WERI-Rb-1 (cell line): ENCODE data around the gene GPS2.
A peak's percentile ranks its signal among the peaks of the same experiment; 100 is the strongest.

ENCODE experiments used
- DNase-seq: peaks from one replicate; pipeline ENCODE4 v3.0.0-alpha.2; 2020
- H3K27ac ChIP-seq: fragments of 250-450 bp; sonication (Bioruptor Pico); 2 replicates; pipeline ENCODE4 v1.5.1; 2020; ENCODE audit warnings: mild to moderate bottlenecking, moderate library complexity
- H3K27me3 ChIP-seq: fragments of 250-450 bp; sonication (Bioruptor Pico); 2 replicates; pipeline ENCODE4 v1.5.1; 2021; ENCODE audit warnings: mild to moderate bottlenecking, low read depth, moderate library complexity; ENCODE audit not compliant: insufficient read depth, severe bottlenecking
- H3K36me3 ChIP-seq: fragments of 250-450 bp; sonication (Bioruptor Pico); 2 replicates; pipeline ENCODE4 v1.5.1; 2020; ENCODE audit warnings: mild to moderate bottlenecking, moderate library complexity
- H3K4me3 ChIP-seq: 2 replicates; pipeline ENCODE4 v1.5.1; 2011; ENCODE audit warnings: low read depth, mild to moderate bottlenecking, control low read depth, low read length
- H3K9me3 ChIP-seq: fragments of 250-450 bp; sonication (Bioruptor Pico); 2 replicates; pipeline ENCODE4 v1.5.1; 2021; ENCODE audit warnings: mild to moderate bottlenecking, moderate library complexity; ENCODE audit not compliant: severe bottlenecking
- CTCF ChIP-seq: IDR thresholded peaks from 2 replicates; pipeline ENCODE4 v1.5.1; 2011; ENCODE audit warnings: low read depth, mild to moderate bottlenecking, control low read depth, inconsistent platforms, low read length

The GPS2 gene

DNA sequence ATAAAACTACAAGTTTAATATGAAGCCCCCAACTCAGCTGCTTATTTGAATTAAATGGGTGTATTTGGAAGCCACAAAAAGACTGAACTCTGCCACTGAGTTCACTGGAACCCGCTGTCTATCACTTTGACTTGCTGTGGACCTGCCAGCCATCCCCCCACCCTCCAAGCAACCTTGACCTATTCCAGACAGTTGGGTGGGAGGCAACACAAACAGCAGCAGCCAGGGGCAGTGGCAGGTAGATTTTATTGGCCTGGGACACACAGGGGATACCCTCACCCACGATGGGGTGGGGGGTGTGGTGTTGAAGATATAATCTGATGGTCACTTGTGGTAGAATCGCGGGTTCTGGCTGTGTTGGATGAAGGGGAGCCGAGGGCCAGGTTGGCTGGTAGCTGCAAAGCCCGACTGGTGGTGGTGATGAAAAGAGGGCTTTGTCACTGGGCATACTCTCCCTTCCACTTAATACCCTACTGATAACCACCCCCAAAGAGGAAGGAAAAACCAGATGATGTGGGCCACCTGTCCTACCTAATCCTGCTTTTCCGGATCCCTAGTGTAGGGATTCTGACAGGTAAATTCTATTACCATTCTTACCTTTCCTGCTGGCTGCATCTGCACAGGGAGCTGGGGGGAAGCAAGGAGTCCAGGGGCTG lies 2.6 kb downstream of the GPS2 start:
- no peak overlapping the region for H3K27ac ChIP-seq
- H3K4me3 ChIP-seq: no peak overlapping the region
- no peaks in the 10 kb centered on the region for H3K27me3 ChIP-seq
- H3K9me3 ChIP-seq: no peaks in the 10 kb centered on the region
- no peak for DNase-seq
- no peak for TF ChIP-seq CTCF
- peaks cover 76% of the 10 kb centered on the region for H3K36me3 ChIP-seq

- peaks cover 67% of the 10 kb centered on the region for H3K36me3 ChIP-seq
- no peaks in the 10 kb centered on the region for H3K27me3 ChIP-seq
- H3K9me3 ChIP-seq: no peaks in the 10 kb centered on the region
- H3K4me3 ChIP-seq: no peak overlapping the region
- H3K27ac ChIP-seq: no peak overlapping the region
- no peak for TF ChIP-seq CTCF
- no peak for DNase-seq
These were observed 4.0 kb downstream of the GPS2 start for GRCh38 chr17:7311110-7311705.

DNA sequence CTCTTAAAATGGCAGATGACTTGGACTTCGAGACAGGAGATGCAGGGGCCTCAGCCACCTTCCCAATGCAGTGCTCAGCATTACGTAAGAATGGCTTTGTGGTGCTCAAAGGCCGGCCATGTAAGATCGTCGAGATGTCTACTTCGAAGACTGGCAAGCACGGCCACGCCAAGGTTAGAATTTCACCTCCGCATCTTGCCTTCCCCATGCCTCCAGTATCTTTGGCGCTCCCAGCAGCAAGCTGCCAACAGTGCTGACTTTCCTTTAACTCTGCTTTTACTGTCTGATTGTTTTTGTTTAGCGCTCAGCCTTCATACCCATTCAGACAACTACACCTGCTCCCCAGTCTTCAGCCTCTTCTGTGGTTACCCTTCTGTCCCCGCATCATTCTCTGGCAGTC lies 5.5 kb downstream of the GPS2 start:
- H3K36me3 ChIP-seq: peaks cover 57% of the 10 kb centered on the region

DNA sequence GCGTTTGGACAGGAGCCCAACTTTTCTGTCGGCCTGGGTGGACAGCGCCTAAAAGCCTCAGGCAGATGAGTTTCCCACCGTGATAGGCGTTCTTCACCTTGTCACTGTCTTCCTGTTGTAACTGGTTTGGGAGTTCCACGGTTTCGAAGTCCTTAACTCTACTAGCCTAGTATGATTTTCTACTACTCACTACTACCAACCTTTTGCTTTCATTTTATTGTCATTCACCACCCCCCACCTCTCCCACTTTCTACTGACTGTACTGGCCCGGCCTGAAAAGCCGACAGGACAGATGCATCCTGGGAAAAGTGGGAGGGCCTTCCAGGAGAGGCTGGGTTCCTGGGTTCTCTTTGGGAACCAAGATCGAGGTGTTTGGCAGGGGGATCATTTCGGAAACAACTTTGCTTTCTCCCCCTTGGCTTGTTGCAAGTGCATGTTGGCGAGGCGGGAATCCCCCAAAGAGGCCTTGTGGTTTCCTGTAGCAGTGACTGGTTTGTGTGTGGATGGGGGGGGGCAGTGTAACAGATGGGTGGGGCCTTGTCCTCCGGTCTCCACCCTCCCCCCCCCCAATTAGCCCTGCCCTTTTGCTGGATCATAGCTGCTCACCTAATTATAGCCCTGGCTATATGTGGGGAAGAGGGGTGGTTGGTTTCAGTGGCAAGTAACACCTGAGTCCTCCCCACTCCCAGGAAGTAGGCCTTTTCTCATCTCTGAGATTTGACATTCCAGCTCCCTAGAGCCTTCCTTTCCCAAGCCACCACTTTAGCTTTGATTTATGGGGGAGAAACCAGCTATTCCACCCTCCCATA lies 6.3 kb downstream of the GPS2 start:
- peak overlapping the region; percentile 57 for H3K4me3 ChIP-seq
- H3K27ac ChIP-seq: peak overlapping the region; percentile 96
- peaks cover 2% of the 10 kb centered on the region for H3K9me3 ChIP-seq
- no peaks in the 10 kb centered on the region for H3K27me3 ChIP-seq
- peaks cover 50% of the 10 kb centered on the region for H3K36me3 ChIP-seq
- TF ChIP-seq CTCF: no peak
- peak; percentile 82 for DNase-seq

More for the DNA sequence above, 5.5 kb downstream of the GPS2 start:
- no peak for DNase-seq
- no peak for TF ChIP-seq CTCF
- Histone ChIP-seq H3K4me3 (no peak overlapping the region), H3K27ac (no peak overlapping the region), H3K27me3 (no peaks in the 10 kb centered on the region), H3K9me3 (no peaks in the 10 kb centered on the region)

DNA sequence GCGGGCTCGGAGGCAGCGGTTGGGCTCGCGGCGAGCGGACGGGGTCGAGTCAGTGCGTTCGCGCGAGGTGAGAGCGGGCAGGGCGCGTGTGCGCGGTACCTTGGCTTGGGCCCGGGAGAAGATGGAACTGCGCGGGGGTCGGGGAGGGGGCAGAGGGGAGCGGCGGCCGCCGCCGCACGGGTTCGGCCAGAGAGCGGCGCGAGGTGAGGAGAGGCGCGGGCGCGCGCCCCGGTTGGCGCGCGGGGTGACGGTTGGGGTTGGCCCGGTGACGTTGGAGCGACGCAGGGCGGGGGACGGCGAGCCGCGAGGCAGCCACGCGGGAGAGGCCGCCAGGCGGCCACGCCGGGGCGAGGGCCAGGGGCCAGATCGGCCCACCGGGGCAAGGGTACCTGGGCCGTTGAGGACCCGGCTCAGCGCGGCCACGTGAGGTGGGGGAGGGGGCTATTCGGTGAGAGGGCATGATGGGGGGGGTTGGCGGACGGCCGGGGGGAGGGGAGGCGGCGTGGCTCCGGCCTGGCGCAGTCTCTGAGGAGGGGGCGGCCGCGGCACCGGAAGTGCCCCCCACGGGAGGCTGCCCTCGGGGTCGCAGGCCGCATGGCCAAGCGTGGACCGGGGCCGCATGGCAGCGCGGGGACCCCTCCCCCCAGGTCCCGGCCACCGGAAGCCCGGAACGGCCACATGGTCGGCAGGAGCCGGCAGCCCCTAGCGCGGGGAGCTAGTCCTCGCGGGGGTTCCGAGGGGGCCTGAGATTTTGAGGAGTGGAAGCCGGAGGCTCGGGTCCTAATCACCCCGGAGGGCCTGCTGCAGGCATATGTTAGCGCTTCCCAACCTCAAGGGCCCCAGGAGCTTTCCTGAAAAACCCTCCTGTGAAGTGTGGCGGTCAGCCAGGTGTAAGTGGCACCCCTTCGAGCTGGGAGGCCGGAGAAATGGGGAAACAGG lies 7.2 kb downstream of the GPS2 start:
- H3K27me3 ChIP-seq: no peaks in the 10 kb centered on the region
- H3K36me3 ChIP-seq: peaks cover 42% of the 10 kb centered on the region
- peak overlapping the region; percentile 96 for H3K27ac ChIP-seq
- H3K9me3 ChIP-seq: peaks cover 3% of the 10 kb centered on the region
- no peak for TF ChIP-seq CTCF
- H3K4me3 ChIP-seq: peak overlapping the region; percentile 57
- DNase-seq: peak; percentile 30
